Thyroid gland (tissue), 4 donors: ENCODE measurements around the gene TTC16. TPM values are rescaled to one million over a fixed set of nuclear protein-coding genes. Genes with fewer than 3 reads are reported as not detected.
"Not testable (repeated sequence)": the region's sequence is repeated elsewhere in the genome, so short reads cannot be mapped to it uniquely, and the experiment has no call there.

ENCODE experiments used
- DNase-seq, 2 donors: peaks; one replicate each; pipeline ENCODE4 v3.0.0-alpha.2; 2019
- H3K27ac ChIP-seq, 3 donors: fragments of 200-600 bp; sonication (generic); 1 replicate in 2 of 3; 2 replicates in 1 of 3; pipeline ENCODE4 v1.5.1; 2016 to 2019; ENCODE audit warnings: mild to moderate bottlenecking in 1 of 3, moderate library complexity in 1 of 3
- H3K27me3 ChIP-seq: fragments of 200-600 bp; sonication (generic); one replicate; pipeline ENCODE4 v1.5.1; 2019
- H3K36me3 ChIP-seq, 2 donors: fragments of 200-600 bp; sonication (generic); one replicate each; pipeline ENCODE4 v1.5.1; 2016 to 2019
- H3K4me1 ChIP-seq, 2 donors: fragments of 200-600 bp; sonication (generic); one replicate each; pipeline ENCODE4 v1.5.1; 2017 to 2019
- H3K4me3 ChIP-seq, 3 donors: fragments of 200-600 bp; sonication (generic); replicated peaks in 1 of 3; 1 replicate in 2 of 3; 2 replicates in 1 of 3; pipeline ENCODE4 v1.5.1; 2016; ENCODE audit warnings: mild to moderate bottlenecking in 1 of 3
- H3K9me3 ChIP-seq: fragments of 200-600 bp; sonication (generic); one replicate; pipeline ENCODE4 v1.5.1; 2017
- POLR2A ChIP-seq, 2 donors: fragments of 450-650 bp; IDR thresholded peaks; one replicate each; pipeline ENCODE4 v1.6.1; 2017; ENCODE audit warnings: antibody characterized with exemption in 2 of 2, mild to moderate bottlenecking in 2 of 2, moderate library complexity in 1 of 2
- WGBS, 2 donors: methylation state at CpG; one replicate each; pipeline ENCODE4 v1.1.5; 2017; 5-methylcytosine and 5-hydroxymethylcytosine counted together
- intact Hi-C: fragments of 100-400 bp; cut with DNase I; formaldehyde crosslinking; loops from one replicate; pipeline ENCODE4 v1.15.1; 2023
- total RNA-seq, 4 donors: library from RNA; depleted of rRNA; stranded (reverse); fragments of >200 nt; gene quantifications; one replicate each; pipeline ENCODE4 v1.2.3, GENCODE V29; 2016
- TF ChIP-seq, protein P1 (sequence below), 6 experiments: fragments of 200-600 bp in 3 of 6; fragments of 450-650 bp in 3 of 6; sonication (generic) in 3 of 6; IDR thresholded peaks; one replicate each; pipeline ENCODE4 v1.5.1; 2016 to 2019; ENCODE audit warnings: antibody characterized with exemption in 6 of 6, mild to moderate bottlenecking in 2 of 6, inconsistent platforms in 1 of 6, moderate library complexity in 1 of 6

The TTC16 gene
- total RNA-seq, 4 donors from 2014 or later: 0.40 to 0.45 (median 0.44) TPM; not detected in 1

DNA sequence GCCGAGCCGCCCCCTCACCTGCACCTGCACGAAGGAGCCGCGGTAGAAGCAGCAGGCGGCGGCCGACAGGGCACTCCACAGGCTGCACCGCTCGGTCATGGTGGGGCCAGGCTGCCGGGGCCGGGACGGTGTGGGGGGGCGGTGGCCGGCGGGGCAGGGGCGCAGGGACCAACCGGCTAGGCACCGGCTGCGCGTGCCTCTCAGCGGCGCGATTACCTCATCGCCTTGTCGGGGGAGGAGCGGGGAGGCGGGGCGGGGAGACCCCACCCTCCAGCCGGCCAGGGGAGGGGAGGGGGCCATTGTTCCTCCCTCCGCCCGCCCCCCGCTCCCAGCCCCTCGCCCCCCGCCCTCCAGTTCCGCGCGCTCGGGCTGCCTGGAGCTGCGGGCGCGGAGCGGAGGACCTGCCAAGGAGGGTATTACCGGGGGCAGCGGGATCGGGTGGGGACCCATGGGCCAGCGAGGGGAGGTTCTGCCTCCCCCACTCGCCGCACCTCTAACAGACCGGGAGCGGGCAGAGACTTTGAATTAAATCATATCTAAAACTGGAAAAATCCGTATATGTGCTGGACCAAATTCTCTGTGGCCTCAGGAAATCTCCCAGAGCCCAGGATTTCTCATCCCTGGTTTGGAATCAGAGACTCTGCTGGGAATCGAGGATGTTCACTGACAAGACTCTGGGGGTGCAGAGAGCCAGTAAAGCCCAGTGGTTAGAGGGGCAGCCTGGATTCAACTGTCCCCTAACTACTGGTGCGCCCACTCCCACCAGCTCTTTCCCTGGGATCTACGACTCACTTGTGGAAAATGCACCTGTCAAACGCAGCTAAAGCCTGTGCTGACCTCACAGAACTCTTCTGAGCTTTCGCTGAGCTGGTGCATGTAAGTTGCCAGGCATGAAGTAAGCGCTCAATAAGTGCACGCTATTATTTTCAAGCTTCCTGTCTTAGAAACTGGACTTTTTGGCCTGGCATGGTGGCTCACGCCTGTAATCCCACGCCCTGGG is 39.5 kb downstream of the TTC16 start:
- no peak for TF ChIP-seq POLR2A (IDR thresholded peaks at IDR 0.05)
- TF ChIP-seq, protein P1, sequence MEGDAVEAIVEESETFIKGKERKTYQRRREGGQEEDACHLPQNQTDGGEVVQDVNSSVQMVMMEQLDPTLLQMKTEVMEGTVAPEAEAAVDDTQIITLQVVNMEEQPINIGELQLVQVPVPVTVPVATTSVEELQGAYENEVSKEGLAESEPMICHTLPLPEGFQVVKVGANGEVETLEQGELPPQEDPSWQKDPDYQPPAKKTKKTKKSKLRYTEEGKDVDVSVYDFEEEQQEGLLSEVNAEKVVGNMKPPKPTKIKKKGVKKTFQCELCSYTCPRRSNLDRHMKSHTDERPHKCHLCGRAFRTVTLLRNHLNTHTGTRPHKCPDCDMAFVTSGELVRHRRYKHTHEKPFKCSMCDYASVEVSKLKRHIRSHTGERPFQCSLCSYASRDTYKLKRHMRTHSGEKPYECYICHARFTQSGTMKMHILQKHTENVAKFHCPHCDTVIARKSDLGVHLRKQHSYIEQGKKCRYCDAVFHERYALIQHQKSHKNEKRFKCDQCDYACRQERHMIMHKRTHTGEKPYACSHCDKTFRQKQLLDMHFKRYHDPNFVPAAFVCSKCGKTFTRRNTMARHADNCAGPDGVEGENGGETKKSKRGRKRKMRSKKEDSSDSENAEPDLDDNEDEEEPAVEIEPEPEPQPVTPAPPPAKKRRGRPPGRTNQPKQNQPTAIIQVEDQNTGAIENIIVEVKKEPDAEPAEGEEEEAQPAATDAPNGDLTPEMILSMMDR (IDR thresholded peaks at IDR 0.05): no peak
- peaks cover 10 to 30% of the 10 kb centered on the region in 2 donors for H3K4me1 ChIP-seq
- H3K27me3 ChIP-seq: peaks cover 5% of the 10 kb centered on the region
- DNase-seq: no peak
- peak overlapping the region in 1 of 3 donors; percentile 12 for H3K4me3 ChIP-seq
- intact Hi-C loops: no loop called here
- no peaks in the 10 kb centered on the region for H3K9me3 ChIP-seq
- H3K27ac ChIP-seq: peak overlapping the region in 1 of 3 donors; percentile 1
- WGBS, 2 donors: 43 to 54% methylated on average over 12 to 22 of the region's 61 CpGs
- no peaks in the 10 kb centered on the region for H3K36me3 ChIP-seq

DNA sequence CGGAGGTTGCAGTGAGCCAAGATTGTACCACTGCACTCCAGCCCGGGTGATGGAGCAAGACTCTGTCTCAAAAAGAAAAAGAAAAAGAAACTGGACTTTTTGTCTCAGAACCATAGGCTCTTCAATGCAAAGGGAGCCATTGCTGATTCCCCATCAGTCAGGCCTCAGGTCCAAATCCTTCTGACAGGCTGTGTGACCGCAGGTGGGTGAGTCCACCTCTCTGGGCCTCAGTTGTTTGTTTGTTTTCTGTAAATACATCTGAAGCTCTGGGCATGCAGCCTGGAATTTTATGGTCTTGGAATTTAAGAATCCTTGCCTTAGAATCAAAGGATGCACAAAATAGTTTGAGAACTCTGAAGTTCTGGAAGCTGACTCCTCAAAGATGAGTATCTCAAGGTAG is 40.4 kb downstream of the TTC16 start:
- H3K9me3 ChIP-seq: no peaks in the 10 kb centered on the region
- intact Hi-C loops: no loop called here
- peaks cover 5% of the 10 kb centered on the region for H3K27me3 ChIP-seq
- peaks cover 10 to 30% of the 10 kb centered on the region in 2 donors for H3K4me1 ChIP-seq
- TF ChIP-seq, protein P1 (IDR thresholded peaks at IDR 0.05): no peak
- TF ChIP-seq POLR2A (IDR thresholded peaks at IDR 0.05): no peak
- no peaks in the 10 kb centered on the region for H3K36me3 ChIP-seq
- DNase-seq: no peak
- 90% methylated on average over 3 of the region's 3 CpGs for WGBS, 2 donors
- H3K27ac ChIP-seq: no peak overlapping the region
- no peak overlapping the region for H3K4me3 ChIP-seq

DNA sequence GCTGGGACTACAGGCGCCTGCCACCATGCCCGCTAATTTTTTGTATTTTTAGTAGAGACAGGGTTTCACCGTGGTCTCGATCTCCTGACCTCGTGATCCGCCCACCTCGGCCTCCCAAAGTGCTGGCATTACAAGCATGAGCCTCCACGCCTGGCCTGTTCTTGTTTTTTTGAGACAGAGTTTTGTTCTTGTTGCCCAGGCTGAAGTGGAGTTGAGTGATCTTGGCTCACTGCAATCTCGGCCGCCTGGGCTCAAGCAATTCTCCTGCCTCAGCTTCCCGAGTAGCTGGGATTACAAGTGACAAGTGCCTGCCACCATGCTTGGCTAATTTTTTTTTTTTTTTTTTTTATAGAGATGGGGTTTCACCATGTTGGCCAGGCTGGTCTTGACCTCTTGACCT is 40.9 kb downstream of the TTC16 start:
- peak overlapping the region in 1 of 3 donors; percentile 33 for H3K27ac ChIP-seq
- H3K9me3 ChIP-seq, H3K27me3 ChIP-seq, H3K4me3 ChIP-seq, H3K36me3 ChIP-seq, intact Hi-C loops: not testable (repeated sequence)
- peak; percentile 75 to 76 for DNase-seq
- peaks cover 10 to 30% of the 10 kb centered on the region in 2 donors for H3K4me1 ChIP-seq
- WGBS, 2 donors: 35 to 39% methylated on average over 11 of the region's 11 CpGs

DNA sequence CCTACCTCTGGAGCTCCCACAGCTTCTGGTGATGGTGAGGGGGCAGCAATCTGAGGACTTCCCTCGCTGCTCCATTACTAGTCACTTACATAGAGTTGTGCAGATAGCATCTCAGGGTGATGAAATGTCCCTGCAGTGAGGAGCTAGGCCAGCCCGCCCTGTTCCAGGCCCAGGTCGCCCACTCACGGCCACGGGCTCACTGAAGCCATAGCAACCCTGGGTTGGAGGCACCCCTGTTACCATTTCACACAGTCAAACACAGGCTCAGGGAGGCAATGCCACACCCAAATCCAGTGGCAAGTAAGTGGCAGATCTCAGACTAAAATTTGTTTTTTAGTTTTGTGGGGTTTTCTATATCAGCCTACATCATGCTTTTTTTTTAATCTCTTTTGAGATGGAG is 43.0 kb downstream of the TTC16 start:
- no peak for DNase-seq
- peaks cover 5% of the 10 kb centered on the region for H3K27me3 ChIP-seq
- WGBS, 2 donors: 91 to 97% methylated on average over 5 of the region's 5 CpGs
- no peaks in the 10 kb centered on the region for H3K36me3 ChIP-seq
- H3K27ac ChIP-seq: peak overlapping the region in 1 of 3 donors; percentile 68
- no peak overlapping the region for H3K4me3 ChIP-seq
- H3K4me1 ChIP-seq: peaks cover 10 to 37% of the 10 kb centered on the region in 2 donors
- H3K9me3 ChIP-seq: no peaks in the 10 kb centered on the region
- TF ChIP-seq POLR2A (IDR thresholded peaks at IDR 0.05): no peak
- TF ChIP-seq, protein P1 (IDR thresholded peaks at IDR 0.05): no peak
- intact Hi-C loops: no loop called here

DNA sequence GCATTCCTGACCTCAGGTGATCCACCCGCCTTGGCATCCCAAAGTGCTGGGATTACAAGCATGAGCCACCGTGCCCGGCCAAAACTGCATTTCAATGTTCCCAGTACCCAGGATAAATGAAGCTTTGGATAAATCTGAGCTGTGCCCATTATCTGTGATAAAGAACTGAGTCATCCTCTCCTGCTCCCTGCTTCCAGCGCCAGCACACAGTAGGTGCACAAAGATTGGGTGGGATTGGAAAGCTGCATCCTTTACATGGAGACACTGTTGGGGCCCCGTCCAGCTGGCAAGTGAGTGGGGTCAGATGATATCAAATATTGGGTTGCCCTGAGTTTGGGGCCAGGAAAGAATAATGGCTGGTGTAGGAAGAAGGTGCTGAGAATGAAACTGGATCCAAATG is 45.2 kb downstream of the TTC16 start:
- H3K36me3 ChIP-seq: no peaks in the 10 kb centered on the region
- no peak for TF ChIP-seq POLR2A (IDR thresholded peaks at IDR 0.05)
- TF ChIP-seq, protein P1 (IDR thresholded peaks at IDR 0.05): no peak
- 75 to 77% methylated on average over 5 of the region's 5 CpGs for WGBS, 2 donors
- H3K27ac ChIP-seq: peak overlapping the region in 1 of 3 donors; percentile 45
- no peaks in the 10 kb centered on the region for H3K9me3 ChIP-seq
- peaks cover 10 to 27% of the 10 kb centered on the region in 2 donors for H3K4me1 ChIP-seq
- H3K4me3 ChIP-seq: no peak overlapping the region
- H3K27me3 ChIP-seq: peaks cover 1% of the 10 kb centered on the region
- DNase-seq: no peak
- intact Hi-C loops: no loop called here
